ENCODE data around the gene CXCL10. TPM values are rescaled to one million over a fixed set of nuclear protein-coding genes. Genes with fewer than 3 reads are reported as not detected.
"Not testable (repeated sequence)": the region's sequence is repeated elsewhere in the genome, so short reads cannot be mapped to it uniquely, and the experiment has no call there.

CXCL10 gene
- under 1 TPM; 0.19 to 0.32 TPM for total RNA-seq
- long read RNA-seq, donor 1, result 0 reads
- long read RNA-seq, donor 2, partial matches to known transcripts, result 0 of 2 reads
- long read RNA-seq, donor 2, other reads (novel, unspliced or antisense), result 0 of 2 reads

DNA sequence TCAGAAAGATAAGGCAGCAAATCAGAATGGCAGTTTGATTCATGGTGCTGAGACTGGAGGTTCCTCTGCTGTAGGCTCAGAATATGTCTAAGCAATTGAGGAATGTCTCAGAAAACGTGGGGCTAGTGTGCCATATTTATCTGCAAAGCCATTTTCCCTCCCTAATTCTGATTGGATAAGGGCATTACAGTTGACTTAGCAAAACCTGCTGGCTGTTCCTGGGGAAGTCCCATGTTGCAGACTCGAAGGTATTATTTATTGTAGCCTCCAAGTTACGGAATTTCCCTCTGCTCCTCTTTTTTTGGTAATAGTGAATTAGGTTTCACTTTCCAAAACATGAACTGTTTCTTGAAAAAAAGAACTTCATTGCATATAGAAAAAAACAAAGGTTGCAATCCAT, at the start of gene CXCL10:
CXCL10 (minus strand) TSS at position 109 of the 400 bp plus-strand sequence; CDS start at position 43, 66 bp downstream.
- intact Hi-C loops (cut with DNase I), result no loop called here

DNA sequence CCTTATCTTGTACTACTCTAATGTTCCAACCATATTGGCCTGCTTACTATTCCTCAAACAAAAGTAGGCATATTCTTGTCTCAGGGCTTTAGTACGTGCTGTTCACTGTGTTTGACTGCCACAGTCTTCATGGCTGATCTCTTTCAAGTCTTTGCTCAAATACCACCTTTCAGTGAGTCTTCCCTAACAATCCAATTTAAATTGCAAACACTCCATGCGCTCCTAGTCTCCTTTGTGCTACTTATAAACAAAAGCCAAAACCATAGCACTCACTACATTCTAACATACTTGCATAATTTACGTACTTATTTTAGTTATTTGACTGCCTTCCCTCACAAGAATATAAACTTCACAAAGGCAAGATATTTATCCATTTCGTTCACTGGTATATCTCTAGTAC, 49.5 kb upstream of the CXCL10 start:
- intact Hi-C loops (cut with DNase I), result loop anchor here in 1 of 2 donors (5.0 kb wide), 1 partner anchor 75 kb away; no protein-coding TSS in a partner anchor
- no peak for DNase-seq (ENCODE audit: low spot score)

More for the DNA sequence above, at the start of gene CXCL10:
- DNase-seq (ENCODE audit: low spot score), result no peak

DNA sequence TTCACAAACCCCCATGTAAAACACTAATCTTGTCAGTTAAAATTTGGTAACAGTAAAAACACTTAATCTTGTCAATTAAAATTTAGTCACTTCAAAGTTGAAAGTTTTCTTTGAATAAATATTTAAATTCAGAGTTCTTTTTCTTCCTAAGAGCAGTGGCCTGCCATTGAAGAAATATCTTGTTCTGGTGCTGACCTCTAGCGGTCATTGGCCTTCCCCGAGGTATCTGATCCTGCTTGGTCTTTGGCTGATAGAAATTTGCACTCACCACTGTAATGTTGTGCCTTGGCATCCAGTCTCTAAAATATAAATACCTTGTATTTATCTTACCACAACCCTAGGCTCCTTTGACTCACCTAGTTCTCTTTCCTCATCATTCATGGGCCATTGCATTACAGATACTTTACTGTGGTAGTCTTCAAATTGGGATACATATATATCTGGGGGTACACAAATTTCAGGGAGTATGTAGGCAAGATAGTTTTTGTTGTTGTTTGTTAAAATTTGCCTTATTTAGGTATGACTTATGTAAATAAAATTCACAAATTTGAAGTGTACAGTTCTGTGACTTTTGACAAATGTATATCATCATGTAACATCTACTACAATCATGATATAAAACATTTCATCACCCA, 44.5 kb upstream of the CXCL10 start:
- intact Hi-C loops (cut with DNase I), result loop anchor here in 1 of 2 donors (5.0 kb wide), 1 partner anchor 70 kb away; no protein-coding TSS in a partner anchor
- DNase-seq (ENCODE audit: low spot score), result peak; percentile 83

DNA sequence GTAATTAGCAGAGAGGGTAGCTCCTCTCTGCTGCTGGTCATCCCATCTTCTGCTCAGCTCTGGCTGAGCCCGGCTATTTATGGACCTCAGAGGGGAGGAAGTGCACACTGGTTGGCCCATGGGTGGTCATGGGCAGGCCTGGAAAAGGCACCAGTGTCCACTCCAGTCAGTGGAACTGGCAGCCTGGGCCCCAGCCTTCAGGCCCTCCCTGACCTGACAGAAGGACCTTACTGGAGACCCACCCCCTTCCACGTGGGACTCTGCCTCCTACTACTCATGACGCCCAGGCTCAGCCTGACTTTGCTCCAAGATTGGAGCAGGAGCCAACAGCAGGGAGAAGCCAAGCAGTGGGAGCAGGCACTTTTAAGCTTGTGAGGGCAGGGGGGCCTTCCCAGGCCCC, 43.2 kb upstream of the CXCL10 start:
- intact Hi-C loops (cut with DNase I), result loop anchor here in 1 of 2 donors (5.0 kb wide), 1 partner anchor 69 kb away; no protein-coding TSS in a partner anchor
- peak; percentile 71 for DNase-seq (ENCODE audit: low spot score)

DNA sequence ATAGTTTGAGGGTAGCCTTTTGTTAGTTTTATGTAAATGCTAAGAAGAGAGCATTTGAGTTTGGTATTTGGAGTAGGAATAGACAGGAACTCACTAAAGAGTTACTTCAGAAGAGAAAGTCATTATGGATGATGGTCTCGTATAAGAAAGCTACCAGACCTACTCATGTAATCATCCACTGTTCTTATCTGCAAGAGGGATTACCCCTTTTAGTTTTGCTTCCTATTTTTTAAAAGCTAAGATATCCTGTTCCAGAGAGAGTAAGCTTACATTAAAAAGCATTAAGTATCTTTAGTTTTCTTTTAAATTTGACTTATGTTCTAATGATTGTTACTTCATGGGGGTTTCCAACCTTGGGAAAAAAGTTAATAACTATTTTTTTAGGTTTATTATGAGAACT, 38.7 kb upstream of the CXCL10 start:
- DNase-seq (ENCODE audit: low spot score), result no peak
- intact Hi-C loops (cut with DNase I), result no loop called here

DNA sequence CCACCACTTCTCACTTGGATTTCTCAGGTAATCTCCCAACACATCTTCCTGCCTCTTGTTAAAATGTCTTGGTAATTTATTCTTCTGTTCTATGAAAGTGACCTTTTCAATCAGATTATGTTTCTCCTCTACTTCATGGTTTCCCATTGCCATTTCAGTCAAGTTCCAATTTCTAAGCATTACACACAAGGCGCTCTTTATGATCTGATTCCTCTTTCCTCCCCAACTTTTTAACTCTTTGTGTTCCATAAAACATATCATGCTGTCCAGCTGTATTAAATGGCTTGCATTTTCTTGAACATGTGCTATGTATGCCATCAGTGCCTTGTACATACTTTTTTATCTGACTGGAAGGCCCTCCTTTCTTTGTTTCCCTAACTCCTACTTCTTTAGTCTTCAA, 38.1 kb upstream of the CXCL10 start:
- DNase-seq (ENCODE audit: low spot score), result no peak
- intact Hi-C loops (cut with DNase I), result no loop called here

DNA sequence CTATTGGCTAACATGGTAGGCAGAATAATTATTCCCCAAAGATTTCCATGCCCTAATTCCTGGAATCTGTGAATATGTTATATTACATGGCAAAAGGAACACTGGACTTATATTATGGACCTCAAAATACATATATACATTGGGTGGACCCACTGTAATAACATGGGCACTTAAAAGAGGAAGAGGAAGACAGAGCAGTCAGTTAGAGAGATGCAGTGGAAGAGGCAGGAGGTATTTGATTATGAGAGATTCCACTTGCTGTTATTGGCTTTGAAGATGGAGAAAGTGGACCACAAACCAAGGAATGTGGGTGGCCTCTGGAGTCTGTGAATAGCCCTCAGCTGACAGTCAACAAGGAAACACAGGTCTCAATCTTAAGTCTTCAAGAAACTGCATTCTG, 37.2 kb upstream of the CXCL10 start:
- intact Hi-C loops (cut with DNase I), result no loop called here
- no peak for DNase-seq (ENCODE audit: low spot score)

DNA sequence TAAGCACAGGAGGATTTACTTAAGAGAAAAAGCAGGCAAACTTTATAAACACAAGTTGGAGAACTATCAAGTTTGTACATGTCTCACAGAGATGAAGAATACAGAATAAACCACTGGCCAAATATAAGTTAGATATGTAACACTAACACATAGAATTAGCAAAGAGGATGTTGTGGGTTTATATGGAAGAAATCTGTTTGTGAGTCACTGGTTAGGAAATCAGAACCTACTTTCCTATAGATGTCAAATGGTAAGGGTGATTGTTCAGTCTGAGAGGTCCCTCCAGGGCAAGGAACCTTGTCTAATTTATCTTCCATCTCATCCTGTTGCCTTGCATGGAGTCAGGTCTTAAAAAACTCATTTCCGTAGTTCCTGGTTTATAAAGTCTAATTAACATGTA, 36.5 kb upstream of the CXCL10 start:
- intact Hi-C loops (cut with DNase I), result no loop called here
- DNase-seq (ENCODE audit: low spot score), result no peak

DNA sequence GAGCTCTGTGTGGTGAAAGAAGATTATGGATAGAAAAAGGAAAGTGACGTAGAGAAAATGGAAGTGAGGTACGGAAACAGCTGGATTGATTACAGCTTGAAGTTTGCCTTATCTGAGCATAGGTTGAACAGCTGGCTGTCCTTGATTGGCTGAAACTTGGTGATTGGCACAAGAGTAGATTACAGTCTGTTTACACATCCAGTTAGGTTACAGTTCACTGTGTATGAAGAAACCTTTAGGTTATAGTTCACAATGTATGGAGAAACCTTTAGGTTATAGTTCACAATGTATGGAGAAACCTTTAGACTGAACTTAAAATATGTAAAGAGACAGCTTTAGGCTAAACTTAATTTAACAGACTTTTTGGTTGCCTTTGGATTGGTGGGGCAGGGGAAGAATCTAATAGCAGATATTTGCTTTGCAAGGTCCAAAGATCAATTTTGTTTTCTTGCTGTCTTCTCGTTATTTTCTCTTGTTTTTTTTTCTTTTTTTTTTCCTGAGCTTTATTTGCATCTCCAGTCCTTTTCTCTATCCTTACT, 35.7 kb upstream of the CXCL10 start:
- no peak for DNase-seq (ENCODE audit: low spot score)
- intact Hi-C loops (cut with DNase I), result no loop called here

DNA sequence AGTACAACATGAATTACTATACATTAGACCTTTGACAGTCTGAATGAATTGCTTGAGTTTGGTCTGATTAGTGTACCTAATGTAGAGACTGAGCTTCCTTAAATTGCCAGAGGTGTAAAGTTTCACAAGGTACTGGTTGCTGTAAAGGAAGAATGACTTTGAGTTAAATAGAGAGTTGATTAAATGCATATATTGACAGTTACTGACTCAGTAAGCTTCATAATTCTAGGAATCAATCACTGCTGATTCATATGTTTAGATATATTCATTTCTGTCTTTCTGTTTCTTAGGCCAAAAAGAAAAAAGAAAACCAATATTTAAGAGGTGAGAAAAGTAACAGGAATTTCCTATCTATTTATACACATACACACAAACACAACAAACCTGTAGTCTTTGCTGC, 35.0 kb upstream of the CXCL10 start:
- intact Hi-C loops (cut with DNase I), result no loop called here
- no peak for DNase-seq (ENCODE audit: low spot score)

DNA sequence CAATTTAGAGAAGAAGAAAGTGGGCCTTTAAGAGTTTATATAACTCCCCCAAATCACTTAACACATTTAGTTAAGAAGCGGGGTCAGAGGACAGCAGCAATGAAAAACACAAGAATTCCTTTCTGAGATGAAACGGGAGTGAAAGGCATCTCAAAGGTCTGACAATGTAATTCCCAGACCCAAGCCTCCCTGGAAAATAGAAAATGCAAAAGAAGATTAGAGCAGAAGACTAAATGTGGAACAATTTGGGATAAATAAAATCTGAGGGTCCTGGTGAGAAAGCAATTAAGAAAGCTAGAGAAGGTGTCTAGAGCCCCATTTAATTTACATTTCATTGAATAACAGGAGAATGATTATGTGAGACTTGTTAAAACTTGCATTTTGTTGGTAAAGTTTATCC, 32.1 kb upstream of the CXCL10 start:
- intact Hi-C loops (cut with DNase I), result no loop called here

DNA sequence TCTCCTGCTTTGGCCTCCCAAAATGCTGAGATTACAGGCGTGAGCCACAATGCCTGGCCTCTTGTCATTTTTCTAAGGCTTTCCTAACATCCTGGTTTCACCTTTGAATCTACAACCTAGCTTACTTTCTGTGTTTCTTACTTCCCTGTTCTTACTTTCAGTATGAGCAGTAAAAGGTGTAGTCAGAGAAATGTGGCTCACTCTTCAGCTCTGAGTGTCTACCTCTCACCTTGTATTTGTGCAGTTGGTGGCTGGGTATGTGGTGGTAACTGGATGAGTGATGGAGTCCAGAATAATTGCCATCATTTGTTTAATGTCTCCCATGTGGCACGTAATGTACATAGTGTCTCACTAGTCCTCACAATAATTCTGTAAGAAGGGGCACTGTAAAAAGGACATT, 31.7 kb upstream of the CXCL10 start:
- no peak for DNase-seq (ENCODE audit: low spot score)
- intact Hi-C loops (cut with DNase I), result no loop called here

More for the DNA sequence above, 32.1 kb upstream of the CXCL10 start:
- no peak for DNase-seq (ENCODE audit: low spot score)

DNA sequence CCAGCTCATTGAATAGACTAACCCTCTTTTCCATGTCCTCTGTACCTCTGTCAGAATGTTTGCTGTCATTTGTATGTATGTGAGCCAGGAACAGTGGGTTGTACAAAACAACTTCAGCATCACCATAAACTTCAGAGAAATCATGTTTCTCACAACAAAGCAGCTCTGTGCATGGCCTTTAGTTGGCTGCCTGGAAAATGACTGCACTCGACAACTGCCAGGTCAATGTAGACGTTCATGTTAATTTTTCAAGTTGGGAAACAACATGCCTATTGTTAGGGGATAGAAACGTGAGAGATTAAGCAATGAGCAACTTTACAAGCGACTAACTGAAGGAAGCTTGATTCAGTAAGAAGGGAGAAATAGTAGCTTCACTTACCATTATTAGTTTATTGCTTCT, 30.4 kb upstream of the CXCL10 start:
- intact Hi-C loops (cut with DNase I), result no loop called here
- DNase-seq (ENCODE audit: low spot score), result no peak

DNA sequence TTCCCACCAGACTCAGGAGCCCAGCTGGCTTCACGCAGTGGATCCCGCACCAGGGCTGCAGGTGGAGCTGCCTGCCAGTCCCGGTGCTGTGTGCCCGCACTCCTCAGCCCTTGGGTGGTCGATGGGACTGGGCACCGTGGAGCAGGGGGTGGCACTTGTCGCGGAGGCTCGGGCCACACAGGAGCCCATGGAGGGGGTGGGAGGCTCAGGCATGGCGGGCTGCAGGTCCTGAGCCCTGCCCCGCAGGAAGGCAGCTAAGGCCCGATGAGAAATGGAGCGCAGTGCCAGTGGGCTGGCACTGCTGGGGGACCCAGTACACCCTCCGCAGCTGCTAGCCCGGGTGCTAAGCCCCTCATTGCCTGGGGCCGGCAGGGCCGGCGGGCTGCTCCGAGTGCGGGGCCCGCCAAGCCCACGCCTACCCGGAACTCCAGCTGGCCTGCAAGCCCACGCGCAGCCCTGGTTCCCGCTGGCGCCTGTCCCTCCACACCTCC, 27.3 kb upstream of the CXCL10 start:
- intact Hi-C loops (cut with DNase I), result not testable (repeated sequence)
- DNase-seq (ENCODE audit: low spot score), result peak; percentile 59

DNA sequence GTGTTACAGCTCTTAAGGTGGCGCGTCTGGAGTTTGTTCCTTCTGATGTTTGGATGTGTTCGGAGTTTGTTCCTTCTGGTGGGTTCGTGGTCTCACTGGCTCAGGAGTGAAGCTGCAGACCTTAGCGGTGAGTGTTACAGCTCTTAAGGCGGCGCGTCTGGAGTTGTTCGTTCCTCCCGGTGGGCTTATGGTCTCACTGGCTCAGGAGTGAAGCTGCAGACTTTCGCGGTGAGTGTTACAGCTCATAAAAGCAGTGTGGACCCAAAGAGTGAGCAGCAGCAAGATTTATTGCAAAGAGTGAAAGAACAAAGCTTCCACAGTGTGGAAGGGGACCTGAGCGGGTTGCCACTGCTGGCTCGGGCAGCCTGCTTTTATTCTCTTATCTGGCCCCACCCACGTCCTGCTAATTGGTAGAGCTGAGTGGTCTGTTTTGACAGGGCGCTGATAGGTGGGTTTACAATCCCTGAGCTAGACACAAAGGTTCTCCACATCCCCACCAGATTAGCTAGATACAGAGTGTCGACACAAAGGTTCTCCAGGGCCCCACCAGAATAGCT, 26.6 kb upstream of the CXCL10 start:
- DNase-seq (ENCODE audit: low spot score); intact Hi-C loops (cut with DNase I): not testable (repeated sequence)

DNA sequence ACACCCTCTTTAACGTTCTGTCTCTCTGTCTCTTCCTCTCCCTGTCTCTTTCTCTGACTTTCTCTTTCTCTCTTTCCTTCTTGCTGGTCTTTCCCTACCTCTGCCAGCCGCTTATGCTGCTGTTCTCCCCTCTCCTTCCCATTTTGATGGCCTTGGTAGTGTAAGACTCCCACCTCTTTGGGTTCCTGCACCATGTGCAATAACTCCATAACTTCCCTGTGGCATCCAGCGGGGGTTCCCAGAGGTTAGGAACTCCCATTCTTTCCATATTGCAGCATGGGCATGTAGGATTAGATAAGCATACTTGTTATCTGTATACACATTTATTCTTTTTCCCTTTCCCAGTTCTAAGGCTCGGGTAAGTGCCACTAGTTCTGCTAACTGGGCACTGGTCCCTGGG, 21.4 kb upstream of the CXCL10 start:
- DNase-seq (ENCODE audit: low spot score); intact Hi-C loops (cut with DNase I): not testable (repeated sequence)

DNA sequence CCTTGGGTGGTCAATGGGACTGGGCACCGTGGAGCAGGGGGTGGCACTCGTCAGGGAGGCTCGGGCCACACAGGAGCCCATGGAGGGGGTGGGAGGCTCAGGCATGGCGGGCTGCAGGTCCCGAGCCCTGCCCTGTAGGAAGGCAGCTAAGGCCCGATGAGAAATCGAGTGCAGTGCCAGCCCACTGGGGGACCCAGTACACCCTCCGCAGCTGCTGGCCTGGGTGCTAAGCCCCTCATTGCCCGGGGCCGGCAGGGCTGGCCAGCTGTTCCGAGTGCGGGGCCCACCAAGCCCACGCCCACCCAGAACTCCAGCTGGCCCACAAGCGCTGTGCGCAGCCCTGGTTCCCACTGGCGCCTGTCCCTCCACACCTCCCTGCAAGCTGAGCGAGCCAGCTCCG, 20.0 kb upstream of the CXCL10 start:
- DNase-seq (ENCODE audit: low spot score); intact Hi-C loops (cut with DNase I): not testable (repeated sequence)

DNA sequence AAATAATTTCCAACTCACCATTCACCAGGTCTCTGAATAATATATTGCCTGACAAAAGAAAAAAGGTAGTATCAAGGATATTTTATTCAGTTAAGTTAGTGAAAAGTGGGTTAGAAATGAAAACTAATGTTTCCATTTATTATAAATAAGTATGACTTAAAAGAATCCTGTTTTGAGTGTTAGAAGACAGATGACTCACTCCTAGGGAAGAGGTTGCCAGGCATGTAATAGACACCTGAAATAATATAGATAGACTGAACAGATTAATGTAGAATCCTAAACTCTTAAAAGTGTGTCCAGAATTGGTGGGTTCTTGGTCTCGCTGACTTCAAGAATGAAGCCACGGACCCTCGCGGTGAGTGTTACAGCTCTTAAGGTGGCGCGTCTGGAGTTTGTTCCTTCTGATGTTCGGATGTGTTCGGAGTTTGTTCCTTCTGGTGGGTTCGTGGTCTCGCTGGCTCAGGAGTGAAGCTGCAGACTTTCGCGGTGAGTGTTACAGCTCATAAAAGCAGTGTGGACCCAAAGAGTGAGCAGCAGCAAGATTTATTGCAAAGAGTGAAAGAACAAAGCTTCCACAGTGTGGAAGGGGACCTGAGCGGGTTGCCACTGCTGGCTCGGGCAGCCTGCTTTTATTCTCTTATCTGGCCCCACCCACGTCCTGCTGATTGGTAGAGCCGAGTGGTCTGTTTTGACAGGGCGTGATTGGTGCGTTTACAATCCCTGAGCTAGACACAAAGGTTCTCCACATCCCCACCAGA, 19.1 kb upstream of the CXCL10 start:
- DNase-seq (ENCODE audit: low spot score); intact Hi-C loops (cut with DNase I): not testable (repeated sequence)

DNA sequence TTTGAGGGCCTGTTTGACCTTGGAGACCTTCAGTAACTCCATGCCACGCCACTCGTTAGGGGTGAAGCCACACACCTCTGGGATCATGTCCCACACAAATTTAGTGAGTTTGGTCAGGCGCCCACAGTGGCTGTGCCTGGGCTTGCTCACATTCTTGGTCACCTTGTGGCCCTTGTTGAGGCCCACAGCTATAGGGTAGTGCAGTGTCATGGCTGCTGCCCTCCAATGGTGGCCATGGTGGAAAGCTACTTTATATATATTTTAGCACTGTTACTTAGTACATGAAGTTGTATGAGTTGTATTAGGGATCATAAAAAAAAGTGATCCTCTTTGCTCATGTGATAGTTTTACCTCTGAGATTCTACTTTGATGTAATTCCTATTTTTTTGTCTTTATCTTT, 13.6 kb upstream of the CXCL10 start:
- no peak for DNase-seq (ENCODE audit: low spot score)
- intact Hi-C loops (cut with DNase I), result no loop called here
